GM12875 (cell line): ENCODE data around the gene CDKN3.
"Not testable (repeated sequence)": the region's sequence is repeated elsewhere in the genome, so short reads cannot be mapped to it uniquely, and the experiment has no call there.

Source experiments
- H3K4me3 ChIP-seq: one replicate; pipeline ENCODE4 v1.5.1; 2011; ENCODE audit warnings: low read depth, low read length, control low read depth
- CTCF ChIP-seq: IDR thresholded peaks from 2 replicates; pipeline ENCODE4 v1.5.1; 2011; ENCODE audit warnings: low read depth, mild to moderate bottlenecking, control low read depth, inconsistent platforms, low read length, moderate library complexity, borderline replicate concordance; ENCODE audit not compliant: insufficient read depth

CDKN3 gene

DNA sequence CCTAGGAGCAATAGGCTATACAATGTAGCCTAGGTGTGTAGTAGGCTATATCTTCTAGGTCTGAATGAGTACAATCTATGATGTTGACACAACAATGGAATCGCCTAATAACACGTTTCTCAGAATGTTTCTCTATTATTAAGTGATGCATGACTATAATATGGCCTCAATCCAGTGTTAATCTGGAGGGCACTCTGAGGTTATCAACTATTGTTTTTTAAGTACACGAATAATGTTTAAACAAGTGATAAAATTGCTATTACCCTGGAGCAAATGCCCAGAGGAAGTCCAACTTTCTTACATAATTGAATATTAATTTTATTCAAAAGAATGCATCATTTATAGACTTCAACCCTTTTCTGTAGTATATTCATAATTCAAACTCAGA lies 60.8 kb downstream of the CDKN3 start:
- no peak overlapping the region for H3K4me3 ChIP-seq
- TF ChIP-seq CTCF: no peak

GRCh38 chr14:54458536-54458935 lies 61.7 kb downstream of the CDKN3 start:
- H3K4me3 ChIP-seq: not testable (repeated sequence)

- no peak overlapping the region for H3K4me3 ChIP-seq
- TF ChIP-seq CTCF: no peak
Measured at GRCh38 chr14:54459106-54459505, 62.3 kb downstream of the CDKN3 start.

GRCh38 chr14:54462048-54462447 lies 65.2 kb downstream of the CDKN3 start:
- H3K4me3 ChIP-seq: no peak overlapping the region
- TF ChIP-seq CTCF: no peak

DNA sequence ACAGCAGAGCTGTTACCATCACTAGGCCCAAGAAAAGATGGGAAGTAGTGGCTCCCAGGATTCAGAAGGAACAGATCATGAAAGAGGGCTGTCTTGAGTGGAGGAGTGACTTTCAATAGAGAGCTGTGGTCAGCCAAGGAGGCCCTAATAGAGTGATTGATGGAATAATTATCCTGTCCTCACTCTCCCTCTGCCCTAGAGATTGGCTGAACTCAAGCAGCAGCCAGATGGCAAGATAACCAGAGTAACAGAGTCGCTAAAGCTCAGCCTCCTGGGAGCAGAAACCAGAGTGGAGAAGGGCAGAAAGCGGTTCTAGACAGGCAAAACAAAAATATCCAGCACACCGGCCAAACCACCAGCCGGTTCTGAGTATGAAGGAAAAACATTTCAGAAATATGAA lies 68.8 kb downstream of the CDKN3 start:
- TF ChIP-seq CTCF: no peak
- no peak overlapping the region for H3K4me3 ChIP-seq

DNA sequence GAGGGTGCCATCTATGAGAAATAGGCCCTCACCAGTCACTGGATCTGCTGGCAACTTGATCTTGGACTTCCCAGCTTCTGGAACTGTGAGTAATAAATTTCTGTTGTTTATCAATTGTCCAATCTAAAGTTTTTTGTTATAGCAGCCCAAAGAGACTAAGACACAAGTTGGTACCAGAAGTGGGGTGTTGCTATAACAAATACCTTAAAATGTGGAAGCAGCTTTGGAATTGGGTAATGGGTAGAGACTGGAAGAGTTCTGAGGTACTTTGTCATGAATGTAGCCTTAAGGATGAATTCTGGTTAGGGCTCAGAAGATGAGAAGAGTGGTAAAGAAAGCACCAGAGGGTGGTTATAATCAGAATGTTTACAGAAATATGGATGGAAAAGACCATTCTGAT lies 70.5 kb downstream of the CDKN3 start:
- no peak for TF ChIP-seq CTCF

More for the DNA sequence above, 70.5 kb downstream of the CDKN3 start:
- H3K4me3 ChIP-seq: no peak overlapping the region
